ENCODE data around the gene ADARB2.
"Not testable (repeated sequence)": the region's sequence is repeated elsewhere in the genome, so short reads cannot be mapped to it uniquely, and the experiment has no call there.

ADARB2 gene

GRCh38 chr10:1414893-1415292, 322.4 kb downstream of the ADARB2 start:
- no peak for DNase-seq

GRCh38 chr10:1414346-1414745, 323.0 kb downstream of the ADARB2 start:
- not testable (repeated sequence) for DNase-seq

- DNase-seq: no peak
Observed at GRCh38 chr10:1413823-1414222, 323.5 kb downstream of the ADARB2 start.

GRCh38 chr10:1413256-1413655, 324.1 kb downstream of the ADARB2 start:
- DNase-seq: no peak

- DNase-seq: peak; percentile 44
Observed at GRCh38 chr10:1412531-1413189, 324.7 kb downstream of the ADARB2 start.

- DNase-seq: no peak
Observed at GRCh38 chr10:1411956-1412355, 325.4 kb downstream of the ADARB2 start.

- DNase-seq: no peak
Observed at GRCh38 chr10:1411451-1411850, 325.9 kb downstream of the ADARB2 start.

- no peak for DNase-seq
Observed at GRCh38 chr10:1410469-1411395, 326.6 kb downstream of the ADARB2 start.

- no peak for DNase-seq
Observed at GRCh38 chr10:1410032-1410431, 327.3 kb downstream of the ADARB2 start.

GRCh38 chr10:1409392-1409791, 327.9 kb downstream of the ADARB2 start:
- no peak for DNase-seq

GRCh38 chr10:1408651-1409367, 328.5 kb downstream of the ADARB2 start:
- no peak for DNase-seq

GRCh38 chr10:1406967-1407945, 330.1 kb downstream of the ADARB2 start:
- DNase-seq: no peak

GRCh38 chr10:1406132-1406966, 331.0 kb downstream of the ADARB2 start:
- no peak for DNase-seq

GRCh38 chr10:1404323-1405260, 332.7 kb downstream of the ADARB2 start:
- no peak for DNase-seq

- no peak for DNase-seq
Observed at GRCh38 chr10:1403508-1404322, 333.6 kb downstream of the ADARB2 start.

- DNase-seq: no peak
Observed at GRCh38 chr10:1402816-1403507, 334.4 kb downstream of the ADARB2 start.

- no peak for DNase-seq
Observed at GRCh38 chr10:1402016-1402770, 335.1 kb downstream of the ADARB2 start.
